ENCODE measurements around the gene OXA1L. TPM values are rescaled to one million over a fixed set of nuclear protein-coding genes. Genes with fewer than 3 reads are reported as not detected.

Gene OXA1L
- total and polyA plus RNA-seq, 8 donors: 92.5 to 153 (median 142) TPM

DNA sequence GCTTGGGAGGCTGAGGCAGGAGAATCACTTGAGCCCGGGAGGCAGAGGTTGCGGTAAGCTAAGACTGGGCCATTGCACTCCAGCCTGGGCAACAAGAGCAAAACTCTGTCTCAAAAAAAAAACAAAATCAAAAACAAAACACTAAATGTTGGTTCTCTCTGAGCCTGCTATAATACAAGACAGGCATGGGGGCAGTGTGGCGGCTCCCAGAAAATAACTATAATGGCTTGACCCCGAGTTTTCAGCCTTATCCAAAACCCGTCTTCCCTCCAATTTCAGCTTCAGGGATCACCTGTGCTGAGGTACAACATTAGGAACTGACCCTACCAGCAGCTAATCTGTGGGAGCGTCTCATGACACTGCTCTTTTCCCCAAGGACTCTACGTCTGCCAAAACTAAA, 47.9 kb downstream of the OXA1L start:
- Histone ChIP-seq H3K4me1 (peaks cover 7 to 50% of the 10 kb centered on the region in 2 donors), H3K4me3 (peak overlapping the region in 1 of 2 donors; percentile 48)
- intact Hi-C loops (cut with DNase I): no loop called here

GRCh38 chr14:22814941-22815713, 48.6 kb downstream of the OXA1L start, which contains the start of gene SLC7A7:
Gene SLC7A7 (minus strand): TSS chr14:22815435. CDS start chr14:22813398, 2,037 bp downstream.
- intact Hi-C loops (cut with DNase I): no loop called here
- H3K27me3 ChIP-seq: no peaks in the 10 kb centered on the region
- ATAC-seq (peak; percentile 23), DNase-seq (peak in 1 of 4 donors; percentile 41)
- no peaks in the 10 kb centered on the region for H3K36me3 ChIP-seq
- no peaks in the 10 kb centered on the region for H3K9me3 ChIP-seq
- peaks cover 15 to 57% of the 10 kb centered on the region in 2 donors for H3K4me1 ChIP-seq
- peak within 1 kb of the TSS; percentile 61 to 93 for H3K27ac ChIP-seq
- H3K4me3 ChIP-seq: peak within 1 kb of the TSS; percentile 5 to 48
- TF ChIP-seq, protein P1, sequence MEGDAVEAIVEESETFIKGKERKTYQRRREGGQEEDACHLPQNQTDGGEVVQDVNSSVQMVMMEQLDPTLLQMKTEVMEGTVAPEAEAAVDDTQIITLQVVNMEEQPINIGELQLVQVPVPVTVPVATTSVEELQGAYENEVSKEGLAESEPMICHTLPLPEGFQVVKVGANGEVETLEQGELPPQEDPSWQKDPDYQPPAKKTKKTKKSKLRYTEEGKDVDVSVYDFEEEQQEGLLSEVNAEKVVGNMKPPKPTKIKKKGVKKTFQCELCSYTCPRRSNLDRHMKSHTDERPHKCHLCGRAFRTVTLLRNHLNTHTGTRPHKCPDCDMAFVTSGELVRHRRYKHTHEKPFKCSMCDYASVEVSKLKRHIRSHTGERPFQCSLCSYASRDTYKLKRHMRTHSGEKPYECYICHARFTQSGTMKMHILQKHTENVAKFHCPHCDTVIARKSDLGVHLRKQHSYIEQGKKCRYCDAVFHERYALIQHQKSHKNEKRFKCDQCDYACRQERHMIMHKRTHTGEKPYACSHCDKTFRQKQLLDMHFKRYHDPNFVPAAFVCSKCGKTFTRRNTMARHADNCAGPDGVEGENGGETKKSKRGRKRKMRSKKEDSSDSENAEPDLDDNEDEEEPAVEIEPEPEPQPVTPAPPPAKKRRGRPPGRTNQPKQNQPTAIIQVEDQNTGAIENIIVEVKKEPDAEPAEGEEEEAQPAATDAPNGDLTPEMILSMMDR (IDR thresholded peaks at IDR 0.05): no peak

More for the DNA sequence above, 47.9 kb downstream of the OXA1L start:
- ATAC-seq (no peak), DNase-seq (no peak)
- Histone ChIP-seq H3K36me3 (no peaks in the 10 kb centered on the region), H3K27me3 (no peaks in the 10 kb centered on the region), H3K27ac (peak overlapping the region; percentile 61 to 93), H3K9me3 (no peaks in the 10 kb centered on the region)
- TF ChIP-seq, protein P1 (IDR thresholded peaks at IDR 0.05): no peak

DNA sequence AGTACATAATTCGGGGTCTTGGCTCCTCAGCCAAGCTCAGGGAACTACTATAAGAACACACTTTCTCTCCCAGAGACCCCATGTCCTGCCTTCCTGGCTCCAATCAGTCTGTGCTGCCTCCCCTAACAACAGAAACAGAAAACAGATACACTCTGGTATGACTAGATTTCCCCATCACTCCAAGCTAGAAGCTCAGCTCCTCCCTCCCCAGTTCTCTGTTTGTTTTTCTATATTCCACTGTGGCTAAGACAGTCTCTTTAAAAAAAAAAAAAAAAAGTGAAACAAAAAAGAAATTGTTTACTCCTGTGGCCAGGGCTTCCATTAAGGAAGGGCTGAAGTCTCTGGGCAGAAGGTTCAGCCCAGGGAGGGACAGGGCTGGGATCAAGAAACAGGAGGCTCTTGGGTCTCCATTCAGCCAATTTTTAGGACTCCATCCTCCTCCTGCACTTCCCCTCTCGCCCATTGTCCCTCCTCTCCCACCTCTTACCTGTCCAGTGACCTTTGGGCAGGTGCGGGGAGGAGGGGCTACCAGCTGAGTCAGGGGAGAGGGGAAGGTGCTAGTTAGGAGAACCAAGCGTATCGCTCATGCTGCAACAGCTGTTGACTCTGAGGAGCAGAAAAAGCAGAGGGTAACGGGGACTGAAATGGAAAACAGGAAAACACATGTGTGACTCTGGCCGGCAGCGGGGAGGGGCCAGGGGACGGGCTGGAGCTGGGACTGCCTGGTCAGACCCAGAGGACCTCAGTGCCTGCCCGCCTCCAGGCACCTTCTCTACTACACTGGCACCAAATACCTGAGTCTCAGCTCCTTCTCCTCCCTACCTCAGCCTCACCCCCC, 52.9 kb downstream of the OXA1L start:
- Histone ChIP-seq H3K36me3 (no peaks in the 10 kb centered on the region), H3K27ac (peak overlapping the region; percentile 76), H3K4me3 (peak overlapping the region; percentile 12 to 19), H3K27me3 (no peaks in the 10 kb centered on the region), H3K4me1 (peaks cover 15 to 85% of the 10 kb centered on the region in 2 donors), H3K9me3 (no peaks in the 10 kb centered on the region)
- DNase-seq (peak in 2 of 4 donors; percentile 60 to 84), ATAC-seq (peak; percentile 38)
- intact Hi-C loops (cut with DNase I): no loop called here
- TF ChIP-seq, protein P1 (IDR thresholded peaks at IDR 0.05): no peak

GRCh38 chr14:22820731-22821130, 54.2 kb downstream of the OXA1L start:
- Histone ChIP-seq H3K4me1 (peaks cover 15 to 79% of the 10 kb centered on the region in 2 donors), H3K9me3 (no peaks in the 10 kb centered on the region), H3K4me3 (no peak overlapping the region), H3K27me3 (no peaks in the 10 kb centered on the region), H3K36me3 (no peaks in the 10 kb centered on the region), H3K27ac (peak overlapping the region in 1 of 2 donors; percentile 76)
- intact Hi-C loops (cut with DNase I): loop anchor here in 1 of 2 donors (5.0 kb wide), 1 partner anchor 37 kb away; no protein-coding TSS in a partner anchor
- TF ChIP-seq, protein P1 (IDR thresholded peaks at IDR 0.05): no peak
- DNase-seq: no peak
- no peak for ATAC-seq
